ENCODE data around the gene TRIM8.
A peak's percentile ranks its signal among the peaks of the same experiment; 100 is the strongest.
"Not testable (repeated sequence)": the region's sequence is repeated elsewhere in the genome, so short reads cannot be mapped to it uniquely, and the experiment has no call there.

The TRIM8 gene

GRCh38 chr10:102650655-102651454 is 6.6 kb downstream of the TRIM8 start:
- DNase-seq (ENCODE audit: low spot score): no peak

DNA sequence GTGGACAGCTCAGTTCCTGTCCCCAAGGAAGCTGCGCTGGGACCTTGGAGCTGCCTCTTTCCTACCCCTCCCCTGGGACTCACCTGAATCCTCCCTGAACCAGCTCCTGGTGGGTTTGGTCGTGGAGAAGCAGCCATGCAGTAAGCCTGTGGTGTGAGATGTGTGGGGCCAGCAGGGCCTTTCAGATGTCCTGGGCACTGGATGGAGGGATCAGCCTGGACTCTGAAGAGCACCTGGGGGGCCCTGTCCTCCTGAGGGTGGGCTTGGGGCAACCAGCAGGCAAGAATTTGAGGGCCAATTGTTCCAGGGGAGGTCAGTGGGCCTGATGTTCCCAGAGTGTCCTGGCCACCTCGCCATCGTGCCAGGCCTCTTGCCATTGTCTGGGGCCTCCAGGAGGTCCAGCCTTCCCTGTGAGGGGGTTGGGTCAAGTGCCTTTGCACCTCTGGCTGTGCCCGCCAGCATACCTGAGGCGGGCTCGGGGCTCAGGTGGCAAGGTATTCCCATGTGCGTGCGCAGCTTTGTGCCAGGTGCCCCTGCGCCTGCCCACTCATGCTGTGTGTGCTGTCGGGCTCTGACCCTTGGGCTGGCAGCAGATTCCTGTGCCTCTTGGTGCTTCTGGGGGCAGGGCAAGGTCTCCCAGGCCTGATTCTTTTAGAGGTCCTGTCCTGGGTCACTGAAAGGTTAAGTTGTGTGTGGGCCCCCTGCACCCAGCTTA is 7.3 kb downstream of the TRIM8 start:
- no peak for DNase-seq (ENCODE audit: low spot score)

DNA sequence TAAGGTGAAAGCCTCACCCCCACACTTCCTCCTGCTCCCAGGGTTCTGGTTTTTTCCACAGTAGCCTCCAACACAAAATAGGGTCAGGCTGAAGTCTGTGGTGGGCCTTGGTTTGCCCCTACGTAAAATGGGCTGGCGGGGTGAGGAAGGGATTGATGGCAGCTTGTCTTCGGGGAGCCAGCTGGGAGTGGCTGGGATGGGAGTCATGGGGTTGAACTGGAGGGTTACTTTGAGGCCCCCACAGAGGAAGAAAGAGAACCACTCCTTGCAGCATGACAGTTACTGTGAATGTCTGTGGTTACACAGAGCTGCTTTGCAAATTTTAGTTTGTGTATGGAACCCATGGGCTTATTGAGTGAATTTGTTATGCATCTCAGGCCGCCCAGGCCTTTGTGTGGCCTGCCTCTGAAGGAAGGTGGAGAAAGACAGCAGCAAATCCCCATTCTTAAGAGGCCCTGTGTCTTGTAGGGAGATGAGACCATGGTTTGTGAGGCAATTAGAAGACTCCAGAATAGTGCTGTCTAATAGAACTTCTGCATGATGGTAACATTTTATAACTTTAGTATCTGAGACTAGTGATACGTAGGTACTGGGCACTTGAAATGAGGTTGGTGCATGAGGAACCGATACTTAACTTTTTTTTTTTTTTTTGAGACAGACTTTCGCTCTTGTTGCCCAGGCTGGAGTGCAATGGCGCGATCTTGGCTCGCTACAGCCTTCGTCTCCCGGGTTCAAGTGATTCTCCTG is 8.1 kb downstream of the TRIM8 start:
- DNase-seq (ENCODE audit: low spot score): no peak

DNA sequence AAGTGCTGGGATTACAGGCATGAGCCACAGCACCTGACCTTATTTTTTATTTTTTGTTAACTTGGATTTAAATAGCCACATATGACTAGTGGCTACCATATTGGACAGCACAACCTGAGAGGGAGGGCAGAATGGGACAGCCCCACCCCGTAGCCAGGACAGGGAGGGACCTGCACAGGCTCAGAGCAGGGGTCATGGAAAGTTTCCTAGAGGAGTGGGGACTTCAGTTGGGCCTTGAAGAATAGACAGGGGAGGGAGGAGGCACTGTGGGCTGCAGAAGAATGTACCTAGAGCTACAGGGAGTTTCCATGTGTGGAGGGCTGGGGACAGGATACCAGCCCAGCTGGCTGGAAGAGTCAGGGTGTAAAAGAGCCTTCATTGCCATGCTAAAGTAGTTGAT is 8.8 kb downstream of the TRIM8 start:
- DNase-seq (ENCODE audit: low spot score): no peak

- no peak for DNase-seq (ENCODE audit: low spot score)
These were observed 10.3 kb downstream of the TRIM8 start for GRCh38 chr10:102654566-102654965.

DNA sequence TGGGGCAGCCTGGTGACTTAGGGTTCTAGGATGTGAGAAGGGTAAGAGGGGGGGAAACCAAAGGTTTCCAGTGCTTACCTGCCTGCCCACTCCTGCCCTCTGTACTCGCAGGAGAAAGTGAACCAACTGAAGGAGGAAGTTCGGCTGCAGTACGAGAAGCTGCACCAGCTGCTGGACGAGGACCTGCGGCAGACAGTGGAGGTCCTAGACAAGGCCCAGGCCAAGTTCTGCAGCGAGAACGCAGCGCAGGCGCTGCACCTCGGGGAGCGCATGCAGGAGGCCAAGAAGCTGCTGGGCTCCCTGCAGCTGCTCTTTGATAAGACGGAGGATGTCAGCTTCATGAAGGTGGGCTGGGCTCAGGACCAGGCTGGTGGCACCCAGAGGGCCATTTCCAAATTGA is 10.7 kb downstream of the TRIM8 start:
- DNase-seq (ENCODE audit: low spot score): no peak

DNA sequence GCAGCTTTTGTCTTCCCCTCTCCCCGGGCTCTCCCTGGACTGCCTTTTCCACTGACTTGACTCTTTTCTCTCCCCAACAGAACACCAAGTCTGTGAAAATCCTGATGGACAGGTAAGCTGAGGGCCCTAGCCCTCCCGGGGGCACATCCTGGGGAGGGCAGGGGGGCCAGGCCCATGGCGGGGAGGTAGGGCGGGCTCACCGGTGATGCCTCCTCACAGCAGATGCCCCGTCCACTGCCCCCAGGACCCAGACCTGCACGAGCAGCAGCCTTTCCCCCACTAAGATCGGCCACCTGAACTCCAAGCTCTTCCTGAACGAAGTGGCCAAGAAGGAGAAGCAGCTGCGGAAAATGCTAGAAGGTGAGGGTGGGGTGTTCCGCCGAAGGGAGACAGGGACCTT is 11.7 kb downstream of the TRIM8 start:
- DNase-seq (ENCODE audit: low spot score): no peak

- no peak for DNase-seq (ENCODE audit: low spot score)
These were observed 12.6 kb downstream of the TRIM8 start for GRCh38 chr10:102656791-102657371.

DNA sequence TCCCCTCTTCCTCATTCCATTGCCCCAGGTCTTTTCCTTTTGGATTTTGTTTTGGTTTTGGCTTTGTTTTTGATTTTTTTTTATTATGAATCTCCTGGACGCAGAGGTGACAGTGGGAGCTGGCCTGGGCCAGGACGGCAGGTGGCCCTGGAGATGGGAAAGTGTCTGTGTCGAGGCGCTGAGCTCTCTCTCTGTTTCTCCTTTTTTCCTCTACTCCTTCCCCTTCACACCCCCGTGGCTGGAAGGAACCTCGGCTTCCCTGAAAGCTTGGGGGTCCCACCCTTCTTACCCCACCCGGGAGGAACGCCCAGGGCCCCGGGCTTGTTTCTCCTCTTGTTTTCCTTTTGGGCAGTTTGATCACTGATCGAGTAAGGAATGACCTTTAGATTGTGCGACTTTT is 13.2 kb downstream of the TRIM8 start:
- DNase-seq (ENCODE audit: low spot score): no peak

GRCh38 chr10:102657984-102658724 is 13.9 kb downstream of the TRIM8 start:
- DNase-seq (ENCODE audit: low spot score): no peak

- no peak for DNase-seq (ENCODE audit: low spot score)
These were observed 14.5 kb downstream of the TRIM8 start for GRCh38 chr10:102658802-102659201.

GRCh38 chr10:102660888-102661657 is 16.8 kb downstream of the TRIM8 start:
- peak; percentile 64 for DNase-seq (ENCODE audit: low spot score)

DNA sequence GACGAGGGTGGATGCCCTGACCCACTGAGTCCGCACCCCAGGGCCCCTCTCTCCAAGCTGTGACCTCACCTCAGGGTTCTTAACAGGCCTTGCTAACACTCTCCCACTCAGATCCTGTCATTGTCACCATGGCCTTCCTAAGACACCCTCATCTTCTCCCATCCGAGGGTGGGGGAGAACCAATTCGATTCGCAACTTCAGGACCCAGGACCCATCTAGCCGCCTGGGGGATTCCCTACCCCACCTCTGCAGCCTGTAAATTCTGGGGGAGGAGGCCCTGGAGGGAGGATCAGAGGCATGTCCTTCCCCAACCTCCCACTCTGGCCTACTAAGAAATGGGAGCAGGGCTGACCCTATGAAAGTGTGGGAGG is 17.4 kb downstream of the TRIM8 start:
- DNase-seq (ENCODE audit: low spot score): no peak

DNA sequence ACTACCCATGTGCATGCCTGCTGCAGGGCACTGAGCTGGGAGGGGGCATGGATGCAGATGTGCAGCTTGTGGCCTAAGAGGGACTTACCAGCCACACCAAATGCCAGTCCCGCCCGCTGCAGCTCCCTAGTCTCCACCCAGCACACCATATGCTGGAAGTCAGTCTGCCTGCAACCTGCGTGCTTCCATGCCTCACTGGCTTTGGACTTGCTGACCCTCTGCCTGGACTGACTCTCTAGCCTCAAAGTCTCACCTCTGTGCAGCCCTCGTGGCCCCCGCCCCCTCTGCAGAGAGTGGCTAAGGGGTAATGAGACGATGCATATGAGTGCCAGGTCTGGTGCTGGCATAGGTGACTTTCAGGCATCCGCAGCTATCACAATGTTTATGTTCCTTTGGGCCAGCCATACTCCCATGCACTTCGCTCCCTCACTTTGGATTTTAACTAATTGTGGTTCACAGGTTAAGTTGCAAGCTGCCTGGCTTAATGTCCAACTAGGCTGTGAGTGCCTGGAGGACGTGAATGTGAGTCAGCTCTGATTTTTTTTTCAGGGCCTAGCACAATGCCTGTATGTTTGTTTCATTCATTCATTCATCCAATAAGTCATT is 21.7 kb downstream of the TRIM8 start:
- no peak for DNase-seq (ENCODE audit: low spot score)

DNA sequence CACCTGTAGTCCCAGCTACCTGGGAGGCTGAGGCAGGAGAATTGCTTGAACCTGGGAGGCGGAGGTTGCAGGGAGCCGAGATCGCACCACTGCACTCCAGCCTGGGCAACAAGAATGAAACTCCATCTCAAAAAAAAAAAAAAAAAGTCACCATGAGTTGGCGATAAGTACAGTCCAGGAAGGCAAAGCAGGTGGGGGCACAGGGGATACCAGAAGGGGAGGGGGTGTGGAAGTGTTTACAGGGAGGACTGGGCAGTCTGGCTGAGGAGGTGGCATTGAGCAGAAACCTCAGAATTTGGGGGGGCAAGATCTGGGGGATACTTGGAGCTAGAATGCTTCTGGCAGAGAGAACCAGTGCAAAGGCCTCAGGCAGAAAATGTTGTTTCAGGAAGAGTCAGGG is 23.1 kb downstream of the TRIM8 start:
- not testable (repeated sequence) for DNase-seq (ENCODE audit: low spot score)

- DNase-seq (ENCODE audit: low spot score): no peak
These were observed 24.2 kb downstream of the TRIM8 start for GRCh38 chr10:102668326-102669107.

GRCh38 chr10:102669206-102670064 is 25.2 kb downstream of the TRIM8 start:
- DNase-seq (ENCODE audit: low spot score): no peak

DNA sequence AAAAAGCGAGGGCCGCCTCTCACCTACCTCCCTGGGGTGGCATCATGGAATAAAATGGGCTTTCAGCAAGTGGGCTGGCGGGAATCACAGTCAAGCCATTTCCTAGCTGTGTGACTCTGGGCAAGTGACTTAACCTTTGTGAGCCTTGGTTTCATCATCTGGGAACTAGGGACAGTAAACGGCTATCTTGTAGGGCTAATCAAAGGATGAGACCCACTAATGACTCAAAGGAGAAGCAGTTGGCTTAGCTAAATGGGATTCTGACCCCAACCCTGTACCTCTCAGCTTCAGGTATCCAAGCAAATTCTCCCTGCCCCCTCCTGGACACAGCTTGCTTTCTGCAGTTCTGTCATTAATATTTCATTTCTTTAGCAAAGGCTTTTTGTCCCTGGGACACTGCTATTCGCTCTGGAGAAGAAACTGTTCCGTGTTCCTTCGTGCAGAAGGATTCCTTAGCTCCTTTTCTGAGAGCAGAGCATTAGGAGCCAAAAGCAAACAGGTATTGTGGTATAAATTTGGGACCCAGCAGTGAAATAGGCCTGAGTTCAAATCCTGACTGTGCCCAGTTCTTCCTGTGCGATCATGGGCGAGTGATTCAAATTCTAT is 25.9 kb downstream of the TRIM8 start:
- no peak for DNase-seq (ENCODE audit: low spot score)

Data from D341Med (cell line).